ENCODE measurements around the gene SNCG.

- TF ChIP-seq CTCF (conservative IDR thresholded peaks at IDR 0.05; ENCODE audit: low read length) (no peak), EZH2phosphoT487 (IDR thresholded peaks at IDR 0.05; ENCODE audit: borderline replicate concordance, low read depth, low read length) (no peak)
These were observed 2.1 kb upstream of the SNCG start for GRCh38 chr10:86956195-86956847.
